ENCODE results near the gene GATB. TPM values are rescaled to one million over a fixed set of nuclear protein-coding genes. Genes with fewer than 3 reads are reported as not detected.

The GATB gene
- total and polyA plus RNA-seq, 2 experiments from 2014 or later = 17.7 to 18.9 TPM

DNA sequence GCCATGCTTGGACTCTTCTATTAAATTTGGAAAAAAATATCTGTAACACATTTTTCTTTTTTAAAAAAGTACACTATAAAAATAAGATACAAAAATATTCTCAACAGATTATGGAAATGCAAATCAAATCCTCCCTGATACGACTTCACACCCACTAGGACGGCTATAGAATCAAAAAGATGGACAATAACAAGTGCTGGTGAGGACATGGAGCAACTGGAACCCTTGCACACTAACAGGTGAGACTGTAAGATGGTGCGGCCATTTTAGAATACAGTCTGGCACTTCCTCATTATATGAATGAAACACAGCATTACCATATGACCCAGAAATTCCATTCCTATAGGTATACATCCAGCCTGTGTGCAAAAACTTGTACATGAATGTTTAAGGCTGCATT is 83.6 kb downstream of the GATB start:
- no peak for ATAC-seq
- no peak overlapping the region for H3K27ac Mint-ChIP-seq
- Histone ChIP-seq H4K20me1 (replicated peaks; ENCODE audit: insufficient read depth) (no peaks in the 10 kb centered on the region), H3F3A (replicated peaks; ENCODE audit: low read depth) (no peaks in the 10 kb centered on the region), H3K4me3 (no peak overlapping the region), H2AFZ (no peak overlapping the region), H3K36me3 (ENCODE audit: insufficient read depth) (no peaks in the 10 kb centered on the region), H3K4me1 (ENCODE audit: insufficient read depth) (no peaks in the 10 kb centered on the region), H3K4me2 (no peak overlapping the region), H3K79me2 (replicated peaks; ENCODE audit: insufficient read depth) (no peaks in the 10 kb centered on the region), H3K27me3 (ENCODE audit: insufficient read depth) (no peaks in the 10 kb centered on the region), H3K27ac (ENCODE audit: low read depth) (no peak overlapping the region), H3K9me2 (ENCODE audit: insufficient read depth) (no peaks in the 10 kb centered on the region)
- no peak for DNase-seq (ENCODE audit: low spot score)
- TF ChIP-seq STAT1 (IDR thresholded peaks at IDR 0.05; ENCODE audit: unreplicated experiment) (no peak), NANOG (IDR thresholded peaks at IDR 0.05; ENCODE audit: borderline replicate concordance) (no peak), CREB1 (CRISPR knock-in tag; IDR thresholded peaks at IDR 0.05; ENCODE audit: low read depth) (no peak), ZNF331 (CRISPR knock-in tag; IDR thresholded peaks at IDR 0.05; ENCODE audit: low read depth) (no peak), EZH2 (IDR thresholded peaks at IDR 0.05; ENCODE audit: low read depth, unreplicated experiment) (no peak)
- TF ChIP-seq, protein P1, sequence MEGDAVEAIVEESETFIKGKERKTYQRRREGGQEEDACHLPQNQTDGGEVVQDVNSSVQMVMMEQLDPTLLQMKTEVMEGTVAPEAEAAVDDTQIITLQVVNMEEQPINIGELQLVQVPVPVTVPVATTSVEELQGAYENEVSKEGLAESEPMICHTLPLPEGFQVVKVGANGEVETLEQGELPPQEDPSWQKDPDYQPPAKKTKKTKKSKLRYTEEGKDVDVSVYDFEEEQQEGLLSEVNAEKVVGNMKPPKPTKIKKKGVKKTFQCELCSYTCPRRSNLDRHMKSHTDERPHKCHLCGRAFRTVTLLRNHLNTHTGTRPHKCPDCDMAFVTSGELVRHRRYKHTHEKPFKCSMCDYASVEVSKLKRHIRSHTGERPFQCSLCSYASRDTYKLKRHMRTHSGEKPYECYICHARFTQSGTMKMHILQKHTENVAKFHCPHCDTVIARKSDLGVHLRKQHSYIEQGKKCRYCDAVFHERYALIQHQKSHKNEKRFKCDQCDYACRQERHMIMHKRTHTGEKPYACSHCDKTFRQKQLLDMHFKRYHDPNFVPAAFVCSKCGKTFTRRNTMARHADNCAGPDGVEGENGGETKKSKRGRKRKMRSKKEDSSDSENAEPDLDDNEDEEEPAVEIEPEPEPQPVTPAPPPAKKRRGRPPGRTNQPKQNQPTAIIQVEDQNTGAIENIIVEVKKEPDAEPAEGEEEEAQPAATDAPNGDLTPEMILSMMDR (conservative IDR thresholded peaks at IDR 0.05; ENCODE audit: low read depth in 2 of 2) = no peak
- H3K9me3 Mint-ChIP-seq = no peaks in the 10 kb centered on the region
- H3K4me1 Mint-ChIP-seq = peaks cover 19% of the 10 kb centered on the region
- no peaks in the 10 kb centered on the region for H3K27me3 Mint-ChIP-seq (ENCODE audit: insufficient read depth, low read depth, poor library complexity)
- no peaks in the 10 kb centered on the region; the same call in 2 of the 3 replicates for H3K36me3 Mint-ChIP-seq (ENCODE audit: low read depth)
- H3K4me3 Mint-ChIP-seq = no peak overlapping the region

DNA sequence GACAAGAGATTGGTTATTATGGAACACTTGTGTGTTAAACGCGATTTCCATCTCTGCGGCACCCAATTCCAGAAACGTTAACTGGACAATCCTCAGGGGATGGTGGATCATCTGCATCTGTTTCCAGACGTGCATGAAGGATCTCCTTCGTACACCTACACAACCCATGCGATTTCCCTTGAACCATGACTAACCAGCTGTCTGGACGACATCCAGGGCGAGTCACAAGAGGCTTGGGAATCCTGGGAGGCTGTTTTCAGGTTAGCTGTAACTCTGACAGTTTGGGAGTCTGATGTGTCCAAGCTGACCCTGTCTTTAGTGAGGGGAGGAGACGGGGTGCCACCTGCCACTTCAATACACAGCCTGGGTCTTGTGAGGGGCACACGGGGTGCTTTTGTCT is 84.5 kb downstream of the GATB start:
- H3K9me2 ChIP-seq (ENCODE audit: insufficient read depth) = no peaks in the 10 kb centered on the region
- no peak overlapping the region for H2AFZ ChIP-seq
- DNase-seq (ENCODE audit: low spot score) (no peak), ATAC-seq (no peak)
- Mint-ChIP-seq H3K36me3 (ENCODE audit: low read depth) (no peaks in the 10 kb centered on the region; the same call in 2 of the 3 replicates), H3K4me1 (peaks cover 24% of the 10 kb centered on the region), H3K9me3 (no peaks in the 10 kb centered on the region), H3K27me3 (ENCODE audit: insufficient read depth, low read depth, poor library complexity) (no peaks in the 10 kb centered on the region), H3K27ac (no peak overlapping the region), H3K4me3 (no peak overlapping the region)
- H3K4me3 ChIP-seq = no peak overlapping the region
- H3K36me3 ChIP-seq (ENCODE audit: insufficient read depth) = no peaks in the 10 kb centered on the region
- H3K27me3 ChIP-seq (ENCODE audit: insufficient read depth) = no peaks in the 10 kb centered on the region
- H4K20me1 ChIP-seq (replicated peaks; ENCODE audit: insufficient read depth) = no peaks in the 10 kb centered on the region
- H3K4me2 ChIP-seq = no peak overlapping the region
- no peaks in the 10 kb centered on the region for H3F3A ChIP-seq (replicated peaks; ENCODE audit: low read depth)
- no peaks in the 10 kb centered on the region for H3K79me2 ChIP-seq (replicated peaks; ENCODE audit: insufficient read depth)
- H3K27ac ChIP-seq (ENCODE audit: low read depth) = no peak overlapping the region
- no peaks in the 10 kb centered on the region for H3K4me1 ChIP-seq (ENCODE audit: insufficient read depth)
- no peak for TF ChIP-seq EZH2phosphoT487 (IDR thresholded peaks at IDR 0.05; ENCODE audit: unreplicated experiment)
- no peak for TF ChIP-seq POLR2AphosphoS5 (IDR thresholded peaks at IDR 0.05; ENCODE audit: low read depth)
- no peak for TF ChIP-seq NANOG (IDR thresholded peaks at IDR 0.05; ENCODE audit: borderline replicate concordance)
- no peak for TF ChIP-seq EZH2 (IDR thresholded peaks at IDR 0.05; ENCODE audit: low read depth, unreplicated experiment)
- TF ChIP-seq, protein P1 (conservative IDR thresholded peaks at IDR 0.05; ENCODE audit: low read depth in 2 of 2) = no peak
- TF ChIP-seq, protein P2, sequence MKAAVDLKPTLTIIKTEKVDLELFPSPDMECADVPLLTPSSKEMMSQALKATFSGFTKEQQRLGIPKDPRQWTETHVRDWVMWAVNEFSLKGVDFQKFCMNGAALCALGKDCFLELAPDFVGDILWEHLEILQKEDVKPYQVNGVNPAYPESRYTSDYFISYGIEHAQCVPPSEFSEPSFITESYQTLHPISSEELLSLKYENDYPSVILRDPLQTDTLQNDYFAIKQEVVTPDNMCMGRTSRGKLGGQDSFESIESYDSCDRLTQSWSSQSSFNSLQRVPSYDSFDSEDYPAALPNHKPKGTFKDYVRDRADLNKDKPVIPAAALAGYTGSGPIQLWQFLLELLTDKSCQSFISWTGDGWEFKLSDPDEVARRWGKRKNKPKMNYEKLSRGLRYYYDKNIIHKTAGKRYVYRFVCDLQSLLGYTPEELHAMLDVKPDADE (IDR thresholded peaks at IDR 0.05) = no peak
- no peak for TF ChIP-seq CREB1 (CRISPR knock-in tag; IDR thresholded peaks at IDR 0.05; ENCODE audit: low read depth)
- no peak for TF ChIP-seq REST (IDR thresholded peaks at IDR 0.05; ENCODE audit: unreplicated experiment)
- TF ChIP-seq ZNF114 (CRISPR knock-in tag; IDR thresholded peaks at IDR 0.05) = no peak
